ENCODE measurements around the gene MYOF.
"Not testable (repeated sequence)": the region's sequence is repeated elsewhere in the genome, so short reads cannot be mapped to it uniquely, and the experiment has no call there.

Gene MYOF

GRCh38 chr10:93475871-93476270 is 6.3 kb downstream of the MYOF start:
- peak; percentile 20 for DNase-seq

- no peak for DNase-seq
These were observed 6.9 kb downstream of the MYOF start for GRCh38 chr10:93475227-93475626.

GRCh38 chr10:93473804-93474472 is 8.2 kb downstream of the MYOF start:
- DNase-seq, result no peak

GRCh38 chr10:93473161-93473560 is 9.0 kb downstream of the MYOF start:
- no peak for DNase-seq

- no peak for DNase-seq
These were observed 11.0 kb downstream of the MYOF start for GRCh38 chr10:93471110-93471651.

GRCh38 chr10:93469454-93469853 is 12.7 kb downstream of the MYOF start:
- DNase-seq, result no peak

- no peak for DNase-seq
These were observed 13.5 kb downstream of the MYOF start for GRCh38 chr10:93468461-93469213.

- DNase-seq, result not testable (repeated sequence)
These were observed 14.5 kb downstream of the MYOF start for GRCh38 chr10:93467635-93468034.

- DNase-seq, result peak; percentile 55
These were observed 16.1 kb downstream of the MYOF start for GRCh38 chr10:93465806-93466675.

GRCh38 chr10:93464776-93465388 is 17.3 kb downstream of the MYOF start:
- DNase-seq, result no peak

- no peak for DNase-seq
These were observed 18.2 kb downstream of the MYOF start for GRCh38 chr10:93463723-93464476.

GRCh38 chr10:93462881-93463280 is 19.3 kb downstream of the MYOF start:
- DNase-seq, result peak; percentile 90

GRCh38 chr10:93462371-93462770 is 19.8 kb downstream of the MYOF start:
- DNase-seq, result no peak

- DNase-seq, result peak; percentile 78
These were observed 20.3 kb downstream of the MYOF start for GRCh38 chr10:93461807-93462178.

GRCh38 chr10:93461109-93461806 is 20.9 kb downstream of the MYOF start:
- peak; percentile 82 for DNase-seq

GRCh38 chr10:93459466-93459865 is 22.7 kb downstream of the MYOF start:
- DNase-seq, result no peak

- no peak for DNase-seq
These were observed 23.3 kb downstream of the MYOF start for GRCh38 chr10:93458821-93459257.

- DNase-seq, result no peak
These were observed 24.6 kb downstream of the MYOF start for GRCh38 chr10:93457511-93457910.

- no peak for DNase-seq
These were observed 25.7 kb downstream of the MYOF start for GRCh38 chr10:93456480-93456879.

- DNase-seq, result no peak
These were observed 27.4 kb downstream of the MYOF start for GRCh38 chr10:93454736-93455135.

GRCh38 chr10:93454146-93454545 is 28.0 kb downstream of the MYOF start:
- no peak for DNase-seq

Data from NCI-H2029 (cell line).